Spleen (tissue), 11 donors: ENCODE measurements around the gene CA9. TPM values are rescaled to one million over a fixed set of nuclear protein-coding genes. Genes with fewer than 3 reads are reported as not detected.

Experiments
- DNase-seq: peaks from one replicate; pipeline ENCODE4 v3.0.0-alpha.2; 2020
- H3K27ac ChIP-seq, 8 donors: fragments of 200-600 bp; sonication (generic) in 7 of 8; 1 replicate in 4 of 8; 2 replicates in 4 of 8; pipeline versions ENCODE4 v1.5.0 to v1.8.0; 2016 to 2021; ENCODE audit warnings: inconsistent platforms in 4 of 8, mild to moderate bottlenecking in 4 of 8, moderate library complexity in 1 of 8
- H3K27me3 ChIP-seq, 7 donors: fragments of 200-600 bp; sonication (generic) in 6 of 7; replicated peaks in 1 of 7; 1 replicate in 4 of 7; 2 replicates in 3 of 7; pipeline versions ENCODE4 v1.5.0 to v1.8.0; 2016 to 2021; ENCODE audit warnings: inconsistent platforms in 3 of 7, mild to moderate bottlenecking in 1 of 7
- H3K36me3 ChIP-seq, 6 donors: fragments of 200-600 bp; sonication (generic) in 5 of 6; 1 replicate in 4 of 6; 2 replicates in 2 of 6; pipeline versions ENCODE4 v1.5.0 to v1.8.0; 2016 to 2021; ENCODE audit warnings: inconsistent platforms in 2 of 6
- H3K4me1 ChIP-seq, 6 donors: fragments of 200-600 bp; sonication (generic) in 5 of 6; 1 replicate in 3 of 6; 2 replicates in 3 of 6; pipeline versions ENCODE4 v1.5.0 to v1.8.0; 2016 to 2021; ENCODE audit warnings: inconsistent platforms in 3 of 6
- H3K4me3 ChIP-seq, 8 donors: fragments of 200-600 bp; sonication (generic) in 7 of 8; 1 replicate in 4 of 8; 2 replicates in 4 of 8; pipeline versions ENCODE4 v1.5.0 to v1.8.0; 2016 to 2021; ENCODE audit warnings: inconsistent platforms in 4 of 8, mild to moderate bottlenecking in 4 of 8, moderate library complexity in 2 of 8
- H3K9me3 ChIP-seq, 8 donors: fragments of 200-600 bp; sonication (generic) in 7 of 8; 1 replicate in 4 of 8; 2 replicates in 4 of 8; pipeline versions ENCODE4 v1.5.0 to v1.8.0; 2016 to 2021; ENCODE audit warnings: inconsistent platforms in 4 of 8
- POLR2A ChIP-seq, 3 donors: fragments of 450-650 bp; IDR thresholded peaks; one replicate each; pipeline ENCODE4 v1.5.1; 2017; ENCODE audit warnings: antibody characterized with exemption in 3 of 3, mild to moderate bottlenecking in 1 of 3
- POLR2AphosphoS5 ChIP-seq, 3 donors: sonication (generic); formaldehyde crosslinking; IDR thresholded peaks; one replicate each; pipeline ENCODE4 v1.5.1; 2017; ENCODE audit warnings: antibody characterized with exemption in 3 of 3
- WGBS, 5 donors: extraction: QIAGEN DNeasy Blood & Tissue Kit in 3 of 5; methylation state at CpG; one replicate each; pipeline versions ENCODE4 v1.1.5 to v1.1.7; 2013 to 2018; 5-methylcytosine and 5-hydroxymethylcytosine counted together
- intact Hi-C: fragments of 100-400 bp; cut with DNase I; formaldehyde crosslinking; loops from one replicate; pipeline ENCODE4 v1.15.0; 2023; ENCODE audit warnings: low total_unique reads
- polyA plus RNA-seq, 3 donors: library from polyadenylated mRNA; stranded (reverse); fragments of 200-250 nt; gene quantifications; one replicate each; pipeline ENCODE4 v1.2.1, GENCODE V29; 2013
- total RNA-seq, 7 donors: library from RNA; depleted of rRNA in 3 of 7; stranded (reverse); fragments of >200 nt in 3 of 7; fragmentation: NEBNext Ultra II Directional in 4 of 7; extraction: Animal tissue kit (Norgen Biotek cat#: 25700) in 4 of 7; gene quantifications; one replicate each; pipeline versions ENCODE4 v1.1.0 to v1.2.1, GENCODE V29; 2016 to 2021
- TF ChIP-seq, protein P1 (sequence below), 11 experiments: fragments of 200-600 bp in 7 of 11; fragments of 450-650 bp in 4 of 11; sonication (generic) in 4 of 11; IDR thresholded peaks in 8 of 11; conservative IDR thresholded peaks in 3 of 11; 1 replicate in 7 of 11; 2 replicates in 4 of 11; pipeline versions ENCODE4 v1.4.0 to v1.8.0; 2016 to 2021; ENCODE audit warnings: antibody characterized with exemption in 11 of 11, inconsistent platforms in 4 of 11, mild to moderate bottlenecking in 1 of 11
- donor health status: healthy with polysubstance abuse.
- donor health status: DM: no; HTN: no; CAD: no; lungs with moderate emphysema.
- donor health status: DM: no; HTN: no; CAD: no.
- donor health status: Bipolar disorder and iron deficiency.
- donor health status: healthy.
- donor health status: DM: no; HTN: no; CAD: no.
- donor health status: DM: yes; HTN: yes; CAD: no.

The CA9 gene
- total and polyA plus RNA-seq, 10 donors, result 0.26 to 0.30 TPM; not detected in 8

DNA sequence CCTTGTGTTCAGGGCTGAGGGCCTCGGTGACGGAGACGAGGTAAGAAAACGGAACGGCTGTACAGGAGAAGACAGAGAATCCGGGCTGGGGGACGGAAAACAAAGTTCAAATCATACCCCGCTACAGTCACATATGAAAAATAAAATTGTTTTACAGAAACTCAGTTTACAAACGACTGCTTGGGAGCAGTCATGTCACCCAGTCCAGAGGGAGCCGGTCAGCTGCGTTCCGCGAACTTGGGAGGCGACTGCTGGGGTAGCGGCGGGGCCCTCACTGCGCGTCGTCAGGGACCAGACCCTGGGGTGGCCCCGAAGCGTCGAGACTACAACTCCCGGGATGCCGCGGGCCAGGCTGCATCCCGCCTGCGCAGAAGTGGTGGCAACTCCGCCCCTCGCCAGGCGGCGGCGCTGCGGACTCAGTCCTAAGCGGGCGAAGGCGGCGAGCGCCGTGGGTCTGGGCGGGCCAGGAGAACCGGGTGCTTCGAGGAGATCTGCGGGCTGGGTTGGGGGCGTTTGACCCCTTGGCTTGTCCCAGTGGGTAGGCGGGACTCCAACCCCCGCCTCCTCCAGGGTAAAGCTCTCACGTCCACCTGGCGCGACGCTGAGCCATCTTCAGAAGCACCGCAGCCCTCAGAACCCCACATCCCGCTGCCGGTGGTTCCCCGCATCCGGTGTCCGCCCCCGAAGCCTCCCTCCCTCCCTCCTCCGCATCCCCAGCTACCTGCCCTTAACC is 27.0 kb upstream of the CA9 start:
- peak overlapping the region; percentile 82 to 95 (median 94) for H3K27ac ChIP-seq
- DNase-seq, result peak; percentile 99
- H3K9me3 ChIP-seq, result no peaks in the 10 kb centered on the region
- intact Hi-C loops, result no loop called here
- no peaks in the 10 kb centered on the region for H3K27me3 ChIP-seq
- no peaks in the 10 kb centered on the region for H3K36me3 ChIP-seq
- WGBS, 5 donors, result 0 to 1% (median 0%) methylated on average over 14 to 58 of the region's 58 CpGs
- H3K4me1 ChIP-seq, result peaks cover 36 to 98% (median 67%) of the 10 kb centered on the region in 6 donors
- TF ChIP-seq POLR2A (IDR thresholded peaks at IDR 0.05) (peak in 2 of 3 donors; percentile 88 to 94), POLR2AphosphoS5 (IDR thresholded peaks at IDR 0.05) (peak; percentile 99)
- TF ChIP-seq, protein P1, sequence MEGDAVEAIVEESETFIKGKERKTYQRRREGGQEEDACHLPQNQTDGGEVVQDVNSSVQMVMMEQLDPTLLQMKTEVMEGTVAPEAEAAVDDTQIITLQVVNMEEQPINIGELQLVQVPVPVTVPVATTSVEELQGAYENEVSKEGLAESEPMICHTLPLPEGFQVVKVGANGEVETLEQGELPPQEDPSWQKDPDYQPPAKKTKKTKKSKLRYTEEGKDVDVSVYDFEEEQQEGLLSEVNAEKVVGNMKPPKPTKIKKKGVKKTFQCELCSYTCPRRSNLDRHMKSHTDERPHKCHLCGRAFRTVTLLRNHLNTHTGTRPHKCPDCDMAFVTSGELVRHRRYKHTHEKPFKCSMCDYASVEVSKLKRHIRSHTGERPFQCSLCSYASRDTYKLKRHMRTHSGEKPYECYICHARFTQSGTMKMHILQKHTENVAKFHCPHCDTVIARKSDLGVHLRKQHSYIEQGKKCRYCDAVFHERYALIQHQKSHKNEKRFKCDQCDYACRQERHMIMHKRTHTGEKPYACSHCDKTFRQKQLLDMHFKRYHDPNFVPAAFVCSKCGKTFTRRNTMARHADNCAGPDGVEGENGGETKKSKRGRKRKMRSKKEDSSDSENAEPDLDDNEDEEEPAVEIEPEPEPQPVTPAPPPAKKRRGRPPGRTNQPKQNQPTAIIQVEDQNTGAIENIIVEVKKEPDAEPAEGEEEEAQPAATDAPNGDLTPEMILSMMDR (IDR thresholded peaks at IDR 0.05 in 8 of 11, conservative IDR thresholded peaks at IDR 0.05 in 3 of 11), result peak; percentile 97 to 100 (median 99)
- H3K4me3 ChIP-seq, result peak overlapping the region; percentile 35 to 74 (median 55)

DNA sequence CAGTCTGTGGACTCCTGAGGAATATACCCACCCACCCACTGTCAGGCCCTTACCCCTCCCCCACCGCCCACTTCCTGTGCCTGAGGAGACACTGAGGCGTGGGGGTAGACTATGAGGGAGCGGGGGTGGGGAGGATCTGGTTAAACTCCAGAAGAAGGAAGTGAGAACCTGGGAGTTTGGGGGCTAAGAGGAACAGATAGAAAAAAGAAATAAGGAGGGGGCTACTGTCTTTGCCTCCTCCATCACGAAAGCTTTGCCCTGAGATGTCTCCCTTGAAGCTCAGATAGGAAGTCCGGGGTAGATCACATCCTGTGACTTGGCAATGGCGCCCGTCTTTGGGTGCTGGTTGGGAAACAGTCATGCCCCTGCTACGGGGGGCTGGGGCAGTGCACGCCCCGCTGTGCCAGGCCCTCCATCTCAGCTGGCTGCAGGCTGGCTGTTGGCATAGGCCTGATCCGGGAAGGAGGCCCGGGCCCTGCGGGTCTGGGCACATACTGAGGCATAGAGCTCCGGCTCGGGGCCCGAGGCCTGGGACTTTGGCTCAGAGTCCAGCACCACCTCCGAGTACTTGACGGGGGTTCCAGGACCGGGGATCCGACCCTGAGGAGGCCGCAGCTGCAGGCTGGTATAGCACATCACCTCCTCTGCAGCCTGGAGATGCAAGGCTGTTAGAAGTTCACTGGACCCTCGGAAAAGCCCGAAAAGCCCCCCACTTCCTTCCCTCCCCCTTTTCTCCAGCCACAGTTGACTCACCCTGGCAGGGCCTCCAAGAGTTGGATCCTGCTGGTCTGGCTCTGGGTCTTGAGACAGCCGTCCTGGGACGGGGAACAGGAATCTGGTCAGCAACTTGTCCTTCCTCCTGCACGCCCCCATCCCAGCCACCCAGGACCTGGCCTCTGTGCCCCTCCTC is 24.0 kb upstream of the CA9 start:
- Histone ChIP-seq H3K4me3 (peak overlapping the region; percentile 41 to 73 (median 54)), H3K27ac (peak overlapping the region; percentile 68 to 95 (median 81)), H3K27me3 (no peaks in the 10 kb centered on the region), H3K36me3 (no peaks in the 10 kb centered on the region), H3K9me3 (no peaks in the 10 kb centered on the region), H3K4me1 (peaks cover 36 to 88% (median 68%) of the 10 kb centered on the region in 6 donors)
- WGBS, 5 donors, result 43 to 61% (median 50%) methylated on average over 22 to 26 of the region's 26 CpGs
- peak; percentile 84 for DNase-seq
- TF ChIP-seq POLR2AphosphoS5 (IDR thresholded peaks at IDR 0.05) (peak in 2 of 3 donors; percentile 28), POLR2A (IDR thresholded peaks at IDR 0.05) (no peak)
- intact Hi-C loops, result no loop called here

DNA sequence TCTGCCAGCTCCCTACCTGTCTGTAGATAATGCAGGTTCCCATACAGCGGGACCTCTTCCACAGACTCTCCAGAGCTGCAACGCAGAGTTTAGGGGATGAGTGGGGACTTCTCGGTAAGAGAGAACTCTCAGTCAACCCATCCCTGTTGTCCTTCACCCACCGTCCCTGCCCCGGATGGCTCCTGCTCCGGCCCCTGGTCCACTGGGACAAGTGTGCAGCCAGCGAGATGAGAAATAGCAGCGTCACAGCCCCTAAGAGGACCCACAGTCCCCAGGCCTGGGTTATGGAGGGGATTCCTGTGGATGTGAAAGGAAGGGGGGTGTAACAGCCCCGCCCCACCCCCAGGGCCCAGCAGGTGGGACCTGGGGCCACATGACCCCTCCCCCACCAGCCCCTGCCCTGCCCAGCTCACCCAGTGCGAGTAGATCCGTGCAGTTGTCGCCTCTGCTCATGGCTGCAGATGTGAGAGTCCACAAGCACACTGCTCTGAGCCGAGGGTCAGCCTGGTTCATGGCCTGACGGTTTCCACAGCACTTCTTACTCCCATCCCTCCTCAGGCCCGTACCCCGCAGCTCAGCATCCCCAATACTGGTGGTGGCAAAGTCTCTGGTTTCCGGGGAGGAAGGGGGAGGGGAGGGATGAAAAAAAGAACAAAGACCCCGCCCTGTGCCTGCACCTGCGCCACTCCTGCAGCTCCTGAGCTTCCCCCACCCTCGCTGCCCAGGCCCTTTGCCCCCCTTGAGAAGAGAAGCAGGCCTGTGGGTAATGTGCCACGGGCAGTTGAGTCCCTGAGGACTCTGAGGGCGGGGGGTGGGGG is 23.2 kb upstream of the CA9 start, which contains the start of gene SIT1:
TSS of gene SIT1 (minus strand) at position 591 of the 818 bp plus-strand sequence. CDS start at position 513, 78 bp downstream.
- peak within 1 kb of the TSS; percentile 41 to 73 (median 54) for H3K4me3 ChIP-seq
- H3K9me3 ChIP-seq, result no peaks in the 10 kb centered on the region
- peaks cover 30 to 87% (median 59%) of the 10 kb centered on the region in 6 donors for H3K4me1 ChIP-seq
- no peaks in the 10 kb centered on the region for H3K36me3 ChIP-seq
- H3K27ac ChIP-seq, result peak within 1 kb of the TSS; percentile 68 to 95 (median 81)
- intact Hi-C loops, result no loop called here
- TF ChIP-seq POLR2A (IDR thresholded peaks at IDR 0.05) (no peak), POLR2AphosphoS5 (IDR thresholded peaks at IDR 0.05) (peak in 1 of 3 donors; percentile 30)
- TF ChIP-seq, protein P1 (IDR thresholded peaks at IDR 0.05 in 8 of 11, conservative IDR thresholded peaks at IDR 0.05 in 3 of 11), result no peak
- H3K27me3 ChIP-seq, result no peaks in the 10 kb centered on the region
- peak; percentile 82 for DNase-seq
- 52 to 62% (median 57%) methylated on average over 12 to 22 of the region's 22 CpGs for WGBS, 5 donors
